Keratinocyte (primary cell): ENCODE measurements around the gene SERTAD2. TPM values are rescaled to one million over a fixed set of nuclear protein-coding genes. Genes with fewer than 3 reads are reported as not detected.

ENCODE experiments used
- DNase-seq: peaks from one replicate; pipeline ENCODE4 v3.0.0-alpha.2; 2011; ENCODE audit warnings: low read depth, missing footprints, low spot score
- FAIRE-seq: peaks from 2 replicates; lab custom pipeline; 2011; peaks lifted over from hg19 to GRCh38; lab: Jason Lieb, UNC
- H2AFZ ChIP-seq: 2 replicates; pipeline ENCODE4 v1.6.0; 2012; ENCODE audit warnings: low read length, control low read depth, inconsistent platforms; ENCODE audit not compliant: control insufficient read depth
- H3K27ac ChIP-seq: 2 replicates; pipeline ENCODE4 v1.5.1; 2011; ENCODE audit warnings: low read length; ENCODE audit not compliant: control insufficient read depth, insufficient read depth
- H3K27me3 ChIP-seq: 3 replicates; pipeline ENCODE4 v1.6.0; 2011; ENCODE audit warnings: low read length; ENCODE audit not compliant: control insufficient read depth, insufficient read depth; ENCODE audit errors: extremely low read depth
- H3K36me3 ChIP-seq, 2 experiments: 2 replicates in 1 of 2; 3 replicates in 1 of 2; pipeline ENCODE4 v1.5.1; 2011; ENCODE audit warnings: low read length in 2 of 2, mild to moderate bottlenecking in 1 of 2; ENCODE audit not compliant: control insufficient read depth in 2 of 2, insufficient read depth in 2 of 2; ENCODE audit errors: extremely low read depth in 1 of 2
- H3K4me1 ChIP-seq: 3 replicates; pipeline ENCODE4 v1.5.1; 2011; ENCODE audit warnings: low read length; ENCODE audit not compliant: control insufficient read depth, insufficient read depth; ENCODE audit errors: extremely low read depth
- H3K4me2 ChIP-seq: 3 replicates; pipeline ENCODE4 v1.6.0; 2011; ENCODE audit warnings: low read depth, low read length; ENCODE audit not compliant: control insufficient read depth, insufficient read depth; ENCODE audit errors: extremely low read depth
- H3K4me3 ChIP-seq, 3 experiments: fragments of 200-600 bp in 1 of 3; sonication (generic) in 1 of 3; 2 replicates in 2 of 3; 3 replicates in 1 of 3; pipeline ENCODE4 v1.5.1; 2011 to 2016; ENCODE audit warnings: low read length in 3 of 3, mild to moderate bottlenecking in 3 of 3, control low read depth in 2 of 3, inconsistent platforms in 1 of 3, low read depth in 1 of 3, mixed read lengths in 1 of 3, mixed run types in 1 of 3, moderate library complexity in 1 of 3; ENCODE audit not compliant: control insufficient read depth in 2 of 3, insufficient read depth in 2 of 3; ENCODE audit errors: extremely low read depth in 1 of 3
- H3K79me2 ChIP-seq: 2 replicates; pipeline ENCODE4 v1.6.0; 2012; ENCODE audit warnings: low read length; ENCODE audit not compliant: control insufficient read depth, insufficient read depth
- H3K9ac ChIP-seq: 3 replicates; pipeline ENCODE4 v1.6.0; 2011; ENCODE audit warnings: low read length; ENCODE audit not compliant: control insufficient read depth, insufficient read depth; ENCODE audit errors: extremely low read depth
- H3K9me1 ChIP-seq: 3 replicates; pipeline ENCODE4 v1.6.0; 2011; ENCODE audit warnings: low read length; ENCODE audit not compliant: control insufficient read depth, insufficient read depth; ENCODE audit errors: extremely low read depth
- H3K9me3 ChIP-seq: 2 replicates; pipeline ENCODE4 v1.5.1; 2012; ENCODE audit warnings: low read depth, low read length; ENCODE audit not compliant: control insufficient read depth
- H4K20me1 ChIP-seq: 3 replicates; pipeline ENCODE4 v1.6.0; 2011; ENCODE audit warnings: low read length; ENCODE audit not compliant: control insufficient read depth, insufficient read depth; ENCODE audit errors: extremely low read depth
- CTCF ChIP-seq, 3 experiments: IDR thresholded peaks in 1 of 3; conservative IDR thresholded peaks in 1 of 3; optimal IDR thresholded peaks in 1 of 3; 2 replicates in 2 of 3; 3 replicates in 1 of 3; pipeline versions ENCODE3 to v1.5.1; 2011; ENCODE audit warnings: low read length in 3 of 3, mild to moderate bottlenecking in 3 of 3, moderate library complexity in 2 of 3, control low read depth in 1 of 3, inconsistent platforms in 1 of 3; ENCODE audit not compliant: insufficient read depth in 2 of 3; ENCODE audit errors: extremely low read depth in 1 of 3
- EZH2 ChIP-seq: IDR thresholded peaks from one replicate; pipeline ENCODE4 v1.6.1; 2012; ENCODE audit warnings: inconsistent platforms, mild to moderate bottlenecking, low read length, moderate library complexity
- dilution Hi-C: fragments of 300-500 bp; cut with MboI; formaldehyde crosslinking; loops from one replicate; pipeline ENCODE4 v1.7.0; 2020; ENCODE audit warnings: low sequenced_read_pairs; ENCODE audit not compliant: extremely low pct_ligation_motif_present
- polyA plus RNA-seq, 5 experiments: library from polyadenylated mRNA; depleted of rRNA in 3 of 5; stranded (reverse) in 3 of 5; stranded (forward) in 1 of 5; unstranded in 1 of 5; fragments of >200 nt; gene quantifications; 1 replicate in 1 of 5; 2 replicates in 3 of 5; 3 replicates in 1 of 5; pipeline versions ENCODE4 v1.2.1 to v1.2.3, GENCODE V29; 2011 to 2012; ENCODE audit warnings: missing spikeins in 2 of 5, low read depth in 1 of 5, low replicate concordance in 1 of 5

The SERTAD2 gene
- polyA plus RNA-seq, 1 donor (not counting 4 experiments of a cell fraction or from before 2014, with no cell fraction given): 13.1 TPM

- Histone ChIP-seq H3K9me1 (peaks cover 3% of the 10 kb centered on the region), H3K27ac (peak overlapping the region; percentile 91), H4K20me1 (no peaks in the 10 kb centered on the region), H3K9me3 (no peaks in the 10 kb centered on the region), H3K4me1 (peaks cover 72% of the 10 kb centered on the region), H3K36me3 (peaks cover 13 to 15% of the 10 kb centered on the region in 2 experiments), H3K4me2 (peak overlapping the region; percentile 83), H3K9ac (peak overlapping the region; percentile 63), H3K4me3 (peak overlapping the region in 2 of 3 experiments; percentile 9 to 25), H3K79me2 (peaks cover 76% of the 10 kb centered on the region), H3K27me3 (no peaks in the 10 kb centered on the region), H2AFZ (no peak overlapping the region)
- TF ChIP-seq EZH2 (no peak), CTCF (optimal IDR thresholded peaks at IDR 0.05 in 1 of 3, IDR thresholded peaks at IDR 0.05 in 1 of 3, conservative IDR thresholded peaks at IDR 0.05 in 1 of 3; ENCODE audit: extremely low read depth in 1 of 3, insufficient read depth in 2 of 3, low read length in 3 of 3) (no peak)
- DNase-seq (no peak), FAIRE-seq (peak; percentile 39)
- dilution Hi-C loops: no loop called here
These were observed 15.1 kb downstream of the SERTAD2 start for GRCh38 chr2:64638502-64639120.

- no peaks in the 10 kb centered on the region for H4K20me1 ChIP-seq
- FAIRE-seq: peak; percentile 73
- peak overlapping the region in 2 of 3 experiments; percentile 9 to 25 for H3K4me3 ChIP-seq
- H3K9me3 ChIP-seq: no peaks in the 10 kb centered on the region
- peak overlapping the region; percentile 91 for H3K27ac ChIP-seq
- peak overlapping the region; percentile 83 for H3K4me2 ChIP-seq
- dilution Hi-C loops: no loop called here
- H3K79me2 ChIP-seq: peaks cover 82% of the 10 kb centered on the region
- no peak overlapping the region for H2AFZ ChIP-seq
- peaks cover 66% of the 10 kb centered on the region for H3K4me1 ChIP-seq
- H3K9me1 ChIP-seq: peaks cover 3% of the 10 kb centered on the region
- no peaks in the 10 kb centered on the region for H3K27me3 ChIP-seq
- peak overlapping the region; percentile 63 for H3K9ac ChIP-seq
- TF ChIP-seq EZH2 (no peak), CTCF (optimal IDR thresholded peaks at IDR 0.05 in 1 of 3, IDR thresholded peaks at IDR 0.05 in 1 of 3, conservative IDR thresholded peaks at IDR 0.05 in 1 of 3; ENCODE audit: extremely low read depth in 1 of 3, insufficient read depth in 2 of 3, low read length in 3 of 3) (no peak)
- no peak for DNase-seq
- peaks cover 16 to 20% of the 10 kb centered on the region in 2 experiments for H3K36me3 ChIP-seq
These were observed 15.8 kb downstream of the SERTAD2 start for GRCh38 chr2:64637931-64638330.
